Mucosa of gallbladder (tissue), 1 donor: ENCODE data around the gene OR10D3. TPM values are rescaled to one million over a fixed set of nuclear protein-coding genes. Genes with fewer than 3 reads are reported as not detected.
"Not testable (repeated sequence)": the region's sequence is repeated elsewhere in the genome, so short reads cannot be mapped to it uniquely, and the experiment has no call there.

ENCODE experiments used
- DNase-seq: peaks from one replicate; pipeline ENCODE4 v3.0.0-alpha.2; 2020; ENCODE audit warnings: low spot score
- total RNA-seq: library from RNA; stranded (reverse); gene quantifications from one replicate; pipeline ENCODE4 v1.2.1, GENCODE V29; 2021
- donor health status: DM: no; HTN: no; CAD: no.

The OR10D3 gene, protein sequence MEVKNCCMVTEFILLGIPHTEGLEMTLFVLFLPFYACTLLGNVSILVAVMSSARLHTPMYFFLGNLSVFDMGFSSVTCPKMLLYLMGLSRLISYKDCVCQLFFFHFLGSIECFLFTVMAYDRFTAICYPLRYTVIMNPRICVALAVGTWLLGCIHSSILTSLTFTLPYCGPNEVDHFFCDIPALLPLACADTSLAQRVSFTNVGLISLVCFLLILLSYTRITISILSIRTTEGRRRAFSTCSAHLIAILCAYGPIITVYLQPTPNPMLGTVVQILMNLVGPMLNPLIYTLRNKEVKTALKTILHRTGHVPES
- not detected for total RNA-seq

GRCh38 chr11:124183068-124183467 lies at the start of gene OR10D3:
Gene OR10D3, plus strand, starts transcription at chr11:124183345. Its CDS starts 1,925 bp downstream, at chr11:124185270.
- no peak for DNase-seq

- no peak for DNase-seq
These were observed 40.1 kb upstream of the OR10D3 start for GRCh38 chr11:124143034-124143433.

- no peak for DNase-seq
These were observed 35.2 kb upstream of the OR10D3 start for GRCh38 chr11:124147951-124148350.

DNA sequence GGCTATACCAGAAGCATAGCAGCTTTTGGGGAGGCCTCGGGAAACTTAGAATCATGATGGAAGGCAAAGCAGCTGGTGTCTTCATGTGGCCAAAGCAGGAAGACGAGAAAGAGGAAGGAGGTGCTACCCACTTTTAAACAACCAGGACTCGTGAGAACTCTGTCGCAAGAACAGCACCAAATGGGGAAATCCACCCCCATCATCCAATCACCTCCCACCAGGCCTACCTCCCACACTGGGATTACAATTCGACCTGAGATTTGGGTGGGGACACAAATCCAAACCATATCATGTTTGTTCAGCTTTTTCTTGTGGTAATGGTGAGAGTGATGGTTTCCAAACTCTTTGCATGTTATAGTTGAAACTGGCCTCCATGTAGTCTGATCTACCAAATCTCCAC lies 32.5 kb upstream of the OR10D3 start:
- no peak for DNase-seq

DNA sequence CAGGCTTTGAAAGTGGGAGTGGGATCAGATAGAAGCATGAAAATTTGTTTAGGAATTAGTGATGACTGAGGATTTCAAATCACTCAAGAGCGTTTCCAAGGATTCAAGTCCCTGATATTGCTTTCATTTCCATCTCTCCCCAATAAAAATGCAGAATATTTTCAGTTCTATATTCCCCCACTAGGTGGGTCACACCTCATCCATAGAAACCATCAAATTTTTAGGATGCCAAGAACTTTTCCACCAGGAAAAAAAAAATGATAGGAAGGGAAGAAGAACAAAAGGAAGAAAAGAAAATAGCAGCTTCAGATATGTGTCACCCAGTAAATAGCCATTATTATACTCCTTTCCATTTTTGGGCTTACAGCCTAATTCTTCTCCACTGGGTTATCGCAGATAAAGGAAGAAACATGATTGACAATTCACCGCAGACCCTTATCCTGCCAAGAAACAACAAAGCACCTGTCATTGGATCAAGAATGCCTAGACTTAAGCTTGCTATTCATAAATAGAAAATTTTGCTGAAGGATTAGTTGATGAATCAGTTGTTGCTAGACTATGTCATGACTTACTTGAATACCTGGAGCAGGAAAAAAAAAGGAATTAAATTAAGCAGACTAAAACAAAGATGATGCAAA lies 30.3 kb upstream of the OR10D3 start:
- no peak for DNase-seq

- no peak for DNase-seq
These were observed 29.3 kb upstream of the OR10D3 start for GRCh38 chr11:124153821-124154220.

GRCh38 chr11:124159481-124159880 lies 23.7 kb upstream of the OR10D3 start:
- DNase-seq = no peak

GRCh38 chr11:124160986-124161385 lies 22.2 kb upstream of the OR10D3 start:
- no peak for DNase-seq

GRCh38 chr11:124167826-124168231 lies 15.3 kb upstream of the OR10D3 start:
- DNase-seq = no peak

- no peak for DNase-seq
These were observed 14.3 kb upstream of the OR10D3 start for GRCh38 chr11:124168796-124169195.

- not testable (repeated sequence) for DNase-seq
These were observed 12.8 kb upstream of the OR10D3 start for GRCh38 chr11:124170315-124170714.

- no peak for DNase-seq
These were observed 12.2 kb upstream of the OR10D3 start for GRCh38 chr11:124170801-124171586.

DNA sequence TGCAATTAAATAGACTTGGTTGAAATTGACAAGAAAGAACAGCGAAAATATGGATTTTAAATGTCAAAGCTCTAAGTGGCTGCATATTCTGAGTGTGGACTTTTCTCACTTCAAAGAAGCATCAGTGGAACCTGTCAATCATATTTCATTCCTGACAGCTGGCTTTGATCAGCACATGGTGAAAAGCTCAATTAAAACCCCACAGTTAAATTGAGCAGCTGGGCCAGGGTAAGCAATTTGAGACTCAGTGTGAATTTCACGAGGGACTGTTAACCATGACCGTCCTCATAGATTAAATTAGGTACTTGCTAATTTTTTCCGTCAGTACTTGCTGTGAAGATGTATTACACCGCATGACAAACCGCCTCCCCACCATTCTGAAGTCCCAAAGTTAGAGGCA lies 11.0 kb upstream of the OR10D3 start:
- no peak for DNase-seq

- DNase-seq = no peak
These were observed 10.5 kb upstream of the OR10D3 start for GRCh38 chr11:124172599-124172998.

GRCh38 chr11:124174001-124174583 lies 9.1 kb upstream of the OR10D3 start:
- DNase-seq = no peak

- no peak for DNase-seq
These were observed 6.0 kb upstream of the OR10D3 start for GRCh38 chr11:124176925-124177715.

- no peak for DNase-seq
These were observed 3.8 kb upstream of the OR10D3 start for GRCh38 chr11:124179310-124179709.

- no peak for DNase-seq
These were observed 7.4 kb downstream of the OR10D3 start for GRCh38 chr11:124190298-124191139.

GRCh38 chr11:124193221-124194010 lies 10.3 kb downstream of the OR10D3 start:
- no peak for DNase-seq
